Ovary (tissue), 3 donors: ENCODE results near the gene BST2.

Source experiments
- POLR2A ChIP-seq: fragments of 450-650 bp; IDR thresholded peaks from one replicate; pipeline ENCODE4 v1.6.1; 2017; ENCODE audit warnings: antibody characterized with exemption, mild to moderate bottlenecking, moderate library complexity
- TF ChIP-seq, protein P1 (sequence below), 3 donors: fragments of 450-650 bp in 2 of 3; fragments of 200-600 bp in 1 of 3; IDR thresholded peaks; one replicate each; pipeline versions ENCODE4 v1.5.1 to v1.8.0; 2016 to 2022; ENCODE audit warnings: antibody characterized with exemption in 3 of 3, mild to moderate bottlenecking in 1 of 3
- donor health status: DM: no; HTN: no; CAD: no.

DNA sequence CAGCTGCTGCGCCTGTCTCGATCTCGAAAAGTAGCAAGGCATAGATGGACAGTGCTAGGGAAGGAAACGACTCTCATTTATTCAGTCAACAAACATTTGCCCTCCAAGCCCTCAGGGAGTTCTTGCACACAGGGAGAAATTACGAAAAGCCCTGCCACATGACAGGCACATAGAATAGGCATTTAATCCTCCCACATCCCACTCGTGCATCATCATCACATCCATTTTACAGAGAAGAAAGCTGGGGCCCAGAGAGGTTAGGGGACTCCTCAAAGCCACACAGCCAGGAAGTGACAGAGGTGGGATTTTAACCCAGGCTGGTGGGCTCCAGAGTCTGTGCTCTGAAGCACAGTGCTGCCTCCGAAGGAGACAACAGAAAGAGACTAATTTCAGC, 31.4 kb upstream of the BST2 start:
- TF ChIP-seq, protein P1, sequence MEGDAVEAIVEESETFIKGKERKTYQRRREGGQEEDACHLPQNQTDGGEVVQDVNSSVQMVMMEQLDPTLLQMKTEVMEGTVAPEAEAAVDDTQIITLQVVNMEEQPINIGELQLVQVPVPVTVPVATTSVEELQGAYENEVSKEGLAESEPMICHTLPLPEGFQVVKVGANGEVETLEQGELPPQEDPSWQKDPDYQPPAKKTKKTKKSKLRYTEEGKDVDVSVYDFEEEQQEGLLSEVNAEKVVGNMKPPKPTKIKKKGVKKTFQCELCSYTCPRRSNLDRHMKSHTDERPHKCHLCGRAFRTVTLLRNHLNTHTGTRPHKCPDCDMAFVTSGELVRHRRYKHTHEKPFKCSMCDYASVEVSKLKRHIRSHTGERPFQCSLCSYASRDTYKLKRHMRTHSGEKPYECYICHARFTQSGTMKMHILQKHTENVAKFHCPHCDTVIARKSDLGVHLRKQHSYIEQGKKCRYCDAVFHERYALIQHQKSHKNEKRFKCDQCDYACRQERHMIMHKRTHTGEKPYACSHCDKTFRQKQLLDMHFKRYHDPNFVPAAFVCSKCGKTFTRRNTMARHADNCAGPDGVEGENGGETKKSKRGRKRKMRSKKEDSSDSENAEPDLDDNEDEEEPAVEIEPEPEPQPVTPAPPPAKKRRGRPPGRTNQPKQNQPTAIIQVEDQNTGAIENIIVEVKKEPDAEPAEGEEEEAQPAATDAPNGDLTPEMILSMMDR (IDR thresholded peaks at IDR 0.05): no peak
- no peak for TF ChIP-seq POLR2A
